GM19238 (cell line): ENCODE results near the gene BAHCC1.
"Not testable (repeated sequence)": the region's sequence is repeated elsewhere in the genome, so short reads cannot be mapped to it uniquely, and the experiment has no call there.

ENCODE experiments used
- DNase-seq: peaks from one replicate; pipeline ENCODE4 v3.0.0; 2011; ENCODE audit warnings: low spot score; ENCODE audit not compliant: insufficient read length

The BAHCC1 gene

DNA sequence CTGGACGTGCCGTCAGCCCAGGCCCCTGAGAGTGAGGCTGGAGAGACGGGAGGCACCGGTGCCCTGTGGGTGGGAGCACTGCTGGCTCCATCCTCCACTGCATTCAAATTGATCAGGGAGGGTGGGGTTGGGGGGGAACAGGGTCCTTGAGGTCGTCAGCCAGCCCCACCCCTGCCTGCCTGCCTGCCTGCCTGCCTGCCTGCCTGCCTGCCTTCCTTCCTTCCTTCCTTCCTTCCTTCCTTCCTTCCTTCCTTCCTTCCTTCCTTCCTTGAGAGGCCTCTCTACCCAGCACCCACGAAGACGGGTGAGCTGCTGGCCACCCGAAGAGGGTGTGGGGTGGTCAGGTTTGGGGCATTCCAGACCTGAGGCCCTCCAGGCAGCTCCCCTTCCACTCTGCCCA lies 16.0 kb downstream of the BAHCC1 start:
- DNase-seq = no peak

DNA sequence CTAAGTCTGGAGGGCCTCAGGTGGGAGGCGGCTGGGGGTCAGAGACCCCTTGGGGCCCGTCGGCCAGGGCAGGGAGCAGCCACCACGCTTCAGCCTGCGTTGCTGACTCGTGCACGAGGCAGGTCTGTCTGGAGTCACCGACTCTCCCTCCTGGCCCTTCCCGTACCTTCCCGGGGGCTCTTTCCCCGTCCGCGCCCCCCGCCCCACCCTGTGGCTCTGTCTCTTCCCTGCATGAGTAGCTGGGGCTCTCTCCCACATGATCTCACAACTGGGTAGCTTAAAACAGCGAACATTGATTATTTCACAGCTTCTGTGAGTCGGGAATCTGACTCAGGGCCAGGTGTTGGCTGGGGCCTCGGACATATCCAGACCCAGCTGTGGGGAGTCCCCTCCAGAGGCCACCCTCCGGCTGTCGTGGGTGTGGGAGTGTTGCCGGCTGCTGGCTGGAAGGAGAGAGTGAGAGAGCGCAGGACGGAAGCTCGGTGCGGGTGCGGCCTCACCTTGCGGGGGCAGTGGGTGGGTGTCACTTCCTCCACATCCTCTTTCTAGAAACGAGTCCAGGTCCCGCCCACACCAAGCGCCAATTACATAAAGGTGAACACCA lies 17.3 kb downstream of the BAHCC1 start:
- DNase-seq = peak; percentile 46

DNA sequence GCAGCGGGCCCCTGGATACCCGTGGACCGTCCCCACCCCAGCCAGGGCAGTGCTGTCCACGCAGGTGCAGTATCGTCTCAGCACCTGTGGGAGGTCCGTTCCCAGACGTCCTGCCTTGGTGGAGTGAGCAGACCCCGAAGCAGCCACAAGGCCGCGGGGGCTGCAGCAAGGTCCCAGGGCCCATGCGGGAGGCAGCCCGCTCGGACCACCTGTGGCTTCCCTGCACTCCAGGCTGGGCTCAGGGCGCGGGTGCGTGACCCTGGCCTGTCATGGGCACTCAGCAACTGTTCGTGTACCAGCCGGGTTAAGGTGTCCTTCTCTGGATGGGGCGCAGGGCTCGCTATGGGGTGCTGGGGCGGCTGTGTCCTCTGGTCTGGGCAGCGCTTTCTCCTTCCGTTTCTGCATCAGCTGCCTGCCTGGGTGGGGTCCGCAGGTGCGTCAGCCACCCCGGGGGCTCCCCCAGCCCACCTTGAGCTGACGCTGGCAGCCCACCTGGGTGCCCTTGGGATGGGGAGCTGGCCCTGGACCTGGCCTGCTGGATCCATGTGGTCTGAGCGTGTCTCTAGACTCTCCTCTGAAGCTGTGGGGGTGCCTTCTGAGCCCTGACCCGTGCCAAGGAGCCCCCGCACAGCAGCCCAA lies 18.4 kb downstream of the BAHCC1 start:
- no peak for DNase-seq

DNA sequence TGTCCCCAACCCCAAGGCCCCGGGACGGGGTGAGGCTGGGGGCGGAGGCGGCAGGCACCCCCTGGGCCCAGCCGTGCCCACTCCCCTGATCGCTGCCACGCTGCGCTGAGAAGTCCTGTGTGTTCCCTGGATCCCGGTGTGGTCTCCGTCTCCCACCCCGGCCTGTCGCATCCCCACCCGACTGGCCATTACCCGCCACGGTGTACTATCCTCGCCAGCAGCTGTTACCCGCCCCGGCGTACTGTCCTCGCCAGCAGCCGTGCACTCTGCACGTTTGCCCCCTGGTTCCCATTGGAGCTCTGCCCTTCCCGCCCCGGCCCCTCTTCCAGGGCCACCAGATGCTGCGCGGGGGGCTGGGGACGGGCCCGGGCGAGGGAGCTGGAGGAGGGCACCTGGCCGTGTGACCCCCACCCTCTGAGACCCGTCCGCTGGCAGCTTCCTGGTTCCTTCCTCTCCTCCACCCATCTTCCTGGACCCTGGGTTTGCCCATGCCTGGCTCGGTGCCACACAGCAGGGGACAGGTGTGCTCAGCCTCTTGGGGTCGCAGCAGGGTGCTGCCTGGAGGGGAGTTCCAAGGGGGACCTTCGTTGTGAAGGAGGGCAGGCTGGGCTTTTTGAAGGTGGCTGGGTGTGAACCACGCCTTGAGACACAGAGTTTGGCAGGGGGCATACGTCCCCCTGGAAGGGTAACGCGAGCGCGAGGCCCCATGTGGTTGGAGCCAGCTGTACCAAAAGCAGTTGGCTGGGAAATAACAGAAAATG lies 19.7 kb downstream of the BAHCC1 start:
- no peak for DNase-seq

DNA sequence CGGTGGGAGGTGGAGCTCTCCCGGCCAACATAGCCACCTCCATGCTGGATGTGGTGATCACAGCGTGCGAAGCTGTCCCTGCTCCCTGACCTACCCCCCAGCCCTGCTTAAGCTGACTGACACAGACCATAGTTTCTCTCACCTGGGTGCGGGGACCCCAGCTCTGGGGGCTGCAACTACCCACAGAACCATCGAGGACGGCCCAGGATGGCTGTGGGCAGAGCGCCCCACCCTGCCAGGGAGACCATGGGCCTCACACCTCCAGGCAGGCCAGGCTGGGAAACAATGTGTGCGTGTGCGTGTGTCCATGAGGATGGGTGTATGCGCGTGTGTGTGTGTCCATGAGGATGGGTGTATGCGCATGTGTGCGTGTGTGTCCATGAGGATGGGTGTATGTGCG lies 20.4 kb downstream of the BAHCC1 start:
- no peak for DNase-seq

DNA sequence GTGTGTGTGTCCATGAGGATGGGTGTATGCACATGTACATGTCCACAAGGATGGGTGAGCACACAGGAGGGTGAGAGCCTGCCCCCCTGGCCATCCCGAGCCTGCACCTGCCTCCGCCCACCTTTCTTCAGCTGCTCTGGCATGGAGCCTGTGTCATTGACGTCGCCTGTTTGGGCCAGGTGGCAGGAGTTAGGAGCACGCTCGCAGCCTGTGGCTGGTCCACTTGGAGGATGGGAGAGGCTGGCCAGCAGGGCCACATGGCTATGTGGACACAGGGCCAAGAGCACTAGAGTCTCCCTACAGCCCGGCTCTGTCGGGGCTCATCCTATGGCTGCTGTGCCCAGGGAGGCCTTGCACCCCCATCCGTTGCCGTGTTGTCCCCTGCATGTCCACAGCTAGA lies 21.4 kb downstream of the BAHCC1 start:
- DNase-seq = no peak

DNA sequence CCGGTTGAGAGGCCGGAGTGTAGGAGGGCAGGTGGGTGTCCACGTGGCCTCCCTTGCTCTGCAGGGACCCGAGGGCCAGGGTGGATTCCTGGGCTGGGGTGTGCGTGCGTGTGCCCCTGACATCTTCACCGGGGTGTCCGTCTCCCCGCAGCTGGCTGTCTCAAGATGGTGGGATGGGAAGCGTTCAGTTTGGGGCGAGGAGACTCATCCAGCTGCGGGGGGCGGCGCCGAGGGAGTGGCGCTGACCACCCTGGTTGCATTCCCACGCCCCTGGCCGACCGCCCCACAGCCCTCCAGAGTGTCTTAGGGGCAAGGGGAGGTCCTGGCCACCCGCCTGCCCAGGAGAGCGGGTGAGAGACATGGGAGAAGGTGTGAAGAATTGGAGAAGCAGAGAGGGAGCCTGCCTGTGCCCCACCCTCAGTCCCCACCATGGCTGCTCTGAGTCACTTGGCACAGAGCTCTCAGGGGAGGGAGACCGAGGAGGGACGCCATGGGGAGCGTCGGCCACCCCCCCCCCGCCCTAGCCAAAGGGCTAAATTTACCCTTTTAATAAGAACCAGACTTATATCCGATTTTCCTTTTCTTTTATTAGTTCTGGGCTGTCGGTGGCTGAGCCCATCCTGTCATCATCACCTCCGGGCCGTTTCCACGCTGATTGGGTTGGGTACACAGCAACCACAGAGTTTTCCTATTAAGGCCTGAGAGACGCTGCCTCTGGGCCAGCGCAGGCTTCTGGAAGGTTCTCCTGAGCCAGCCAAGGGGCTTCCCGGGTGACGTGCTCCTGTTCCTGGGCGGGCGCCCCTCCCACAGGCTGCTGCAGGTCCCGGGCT lies 22.0 kb downstream of the BAHCC1 start:
- DNase-seq = no peak

DNA sequence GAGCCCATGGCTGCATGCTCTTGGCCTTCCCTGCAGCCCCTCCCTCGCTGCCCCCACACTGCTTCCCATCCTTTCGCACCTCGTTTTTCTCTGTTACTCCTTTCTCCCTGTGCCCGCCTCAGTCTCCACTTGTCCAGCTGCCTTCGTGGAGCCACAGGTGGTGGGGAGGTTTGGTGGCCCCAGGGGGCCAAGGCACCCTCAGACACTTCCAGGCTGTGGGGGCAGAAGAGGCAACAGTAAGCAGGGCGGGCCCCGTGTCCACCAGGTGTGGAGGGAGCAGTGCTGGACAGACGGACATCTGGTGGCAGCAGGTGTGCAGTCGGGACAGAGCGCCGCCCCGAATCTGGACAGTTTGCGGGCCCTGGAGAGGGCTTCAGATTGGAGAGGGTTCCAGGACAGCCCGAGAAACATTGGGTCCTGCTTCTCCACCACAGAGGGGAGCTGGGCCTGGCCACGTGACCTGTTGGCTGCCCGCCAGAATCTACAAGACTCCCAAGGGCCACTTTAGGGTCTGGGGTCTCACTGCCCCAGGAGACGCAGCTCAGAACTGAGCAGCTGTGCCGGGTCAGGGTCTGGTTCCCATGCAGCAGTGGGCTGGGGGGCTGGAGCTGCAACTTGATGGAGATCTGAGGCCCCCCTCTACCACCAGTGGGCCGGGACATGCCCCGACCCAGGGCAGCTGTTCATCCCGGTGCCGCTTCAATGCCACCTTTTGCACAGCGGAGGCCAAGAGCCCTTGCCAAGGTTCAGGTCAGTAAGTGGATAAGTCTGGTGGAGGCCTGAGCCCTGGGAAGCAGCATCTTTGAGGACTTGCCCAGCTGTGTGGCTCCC lies 22.8 kb downstream of the BAHCC1 start:
- DNase-seq = no peak

DNA sequence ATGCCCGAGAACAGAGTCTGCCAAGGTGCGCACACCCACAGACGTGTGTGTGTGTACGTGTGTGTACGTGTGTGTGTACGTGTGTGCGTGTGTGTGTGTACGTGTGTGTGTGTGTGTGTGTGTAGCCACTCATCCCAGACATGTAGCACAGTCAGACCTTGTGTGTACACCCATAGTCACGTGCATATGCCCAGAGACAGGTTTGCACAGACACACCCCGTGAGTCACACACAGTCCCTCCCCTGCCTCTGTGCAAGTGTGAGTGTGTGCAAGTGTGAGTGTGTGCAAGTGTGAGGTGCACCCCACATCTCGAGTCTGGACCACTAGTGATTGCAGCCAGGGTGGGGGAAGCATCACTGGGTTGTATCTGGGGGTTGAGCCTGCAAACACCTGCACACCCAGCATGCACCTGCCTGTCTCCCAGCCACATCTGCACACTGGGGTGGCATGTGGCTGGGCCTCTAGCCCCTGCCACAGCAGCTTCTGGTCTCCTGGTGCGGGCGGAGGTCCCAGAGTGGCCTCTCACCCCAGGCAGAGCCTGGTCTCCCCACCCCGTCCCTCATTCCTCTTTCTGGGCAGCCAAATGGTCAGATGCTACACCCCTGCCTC lies 23.6 kb downstream of the BAHCC1 start:
- no peak for DNase-seq

DNA sequence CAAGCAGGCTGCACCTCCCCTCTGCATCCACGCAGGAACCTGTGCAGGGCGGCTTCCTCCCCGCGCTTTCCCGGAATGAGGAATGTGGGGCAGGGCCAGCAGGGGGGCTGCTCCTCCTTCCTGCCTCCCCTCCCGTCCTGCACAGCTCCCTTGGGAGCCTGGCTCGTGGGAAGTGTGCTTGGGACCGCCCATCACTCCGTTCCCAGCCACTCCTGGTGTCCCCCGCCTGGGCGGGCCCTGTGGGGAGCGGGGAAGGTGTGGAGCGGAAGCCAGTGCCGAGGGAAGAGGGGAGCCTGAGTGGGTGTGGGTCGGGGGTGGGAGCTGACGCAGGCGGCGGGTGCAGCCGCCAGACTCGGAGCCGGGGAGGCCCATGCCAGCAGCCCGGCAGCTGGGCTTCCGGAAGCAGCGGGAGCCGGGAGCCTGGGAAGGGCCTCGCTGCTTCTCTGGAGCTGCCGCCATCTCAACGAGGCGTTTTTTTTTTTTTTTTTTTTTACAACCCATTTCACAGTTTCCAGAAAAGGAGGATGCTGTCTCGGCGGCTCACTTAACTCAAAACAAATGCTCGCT lies 24.1 kb downstream of the BAHCC1 start:
- no peak for DNase-seq

DNA sequence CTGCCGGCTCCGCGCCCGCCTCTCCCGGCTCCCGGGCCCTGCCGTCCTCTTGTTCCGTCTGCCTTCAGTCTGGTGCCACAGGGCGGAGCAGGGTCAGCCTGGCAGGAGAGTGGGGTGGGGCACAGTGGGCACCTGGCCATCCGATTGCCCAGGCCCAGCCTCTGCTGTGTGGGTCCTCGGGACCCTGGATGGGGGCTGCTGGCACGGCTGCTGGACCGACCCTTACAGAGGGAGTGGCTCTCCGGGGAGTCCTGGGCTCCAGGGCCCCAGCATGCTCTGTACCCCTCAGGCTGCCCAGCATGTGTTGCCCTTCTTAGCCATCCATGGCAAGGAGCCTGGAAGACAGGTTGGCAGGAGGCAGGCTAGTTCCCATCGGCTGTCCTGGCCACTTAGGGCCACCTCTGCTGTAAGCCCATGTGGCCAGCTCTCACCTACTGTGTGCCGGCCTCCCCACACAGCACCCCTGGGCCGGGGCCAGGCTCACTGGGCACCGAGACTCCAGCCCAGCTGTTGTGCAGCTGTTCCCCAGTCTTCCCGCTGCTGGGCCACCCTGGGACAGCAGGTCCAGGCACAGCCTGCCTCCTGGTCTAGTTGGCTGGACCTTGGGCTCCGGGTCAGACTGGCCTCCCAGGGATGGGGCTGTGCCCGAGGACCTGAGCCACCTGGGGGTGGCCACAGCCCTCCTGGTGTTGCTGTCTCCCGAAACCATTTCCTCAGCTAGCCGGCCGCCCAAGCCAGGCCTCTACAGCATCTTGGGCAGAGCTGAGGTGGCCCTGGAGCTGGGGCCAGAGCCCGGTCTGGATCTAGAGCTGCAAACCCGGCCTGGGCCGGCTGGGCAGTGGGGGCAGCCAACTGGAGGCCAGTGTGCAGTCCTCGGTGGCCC lies 24.9 kb downstream of the BAHCC1 start:
- DNase-seq = no peak

DNA sequence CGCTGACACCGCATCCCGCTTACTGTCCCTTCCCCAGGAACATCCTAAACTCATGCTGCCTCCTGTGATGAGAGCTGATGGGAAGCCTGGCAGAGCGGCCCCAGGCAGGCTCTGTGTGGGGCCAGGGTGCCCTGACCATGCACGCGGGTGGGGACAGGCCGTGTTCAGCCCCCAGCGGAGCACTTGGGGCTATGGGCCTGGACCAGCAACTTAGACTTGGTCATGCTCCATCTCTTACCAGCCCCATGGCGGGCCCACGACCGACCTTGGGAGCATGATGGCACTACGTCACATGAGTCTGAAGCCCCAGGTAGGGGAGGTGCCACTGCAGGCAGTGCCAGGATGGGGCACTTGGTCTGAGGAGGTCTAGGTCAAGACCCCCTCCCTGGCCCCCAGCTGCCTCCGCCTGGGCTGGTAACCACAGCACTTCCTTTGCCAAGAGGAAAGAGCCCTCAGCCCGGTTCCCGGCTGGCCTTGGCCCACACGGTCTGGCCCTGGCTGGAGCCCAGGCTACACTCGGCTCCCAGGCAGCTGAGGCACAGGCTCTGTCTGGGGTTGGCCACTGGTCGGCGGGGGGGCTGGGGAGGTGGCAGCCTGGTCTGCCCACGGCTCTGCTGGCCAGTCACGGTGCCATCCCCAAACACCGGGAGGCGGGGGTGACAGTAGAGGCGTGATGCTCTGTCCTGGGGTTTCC lies 25.7 kb downstream of the BAHCC1 start:
- no peak for DNase-seq

DNA sequence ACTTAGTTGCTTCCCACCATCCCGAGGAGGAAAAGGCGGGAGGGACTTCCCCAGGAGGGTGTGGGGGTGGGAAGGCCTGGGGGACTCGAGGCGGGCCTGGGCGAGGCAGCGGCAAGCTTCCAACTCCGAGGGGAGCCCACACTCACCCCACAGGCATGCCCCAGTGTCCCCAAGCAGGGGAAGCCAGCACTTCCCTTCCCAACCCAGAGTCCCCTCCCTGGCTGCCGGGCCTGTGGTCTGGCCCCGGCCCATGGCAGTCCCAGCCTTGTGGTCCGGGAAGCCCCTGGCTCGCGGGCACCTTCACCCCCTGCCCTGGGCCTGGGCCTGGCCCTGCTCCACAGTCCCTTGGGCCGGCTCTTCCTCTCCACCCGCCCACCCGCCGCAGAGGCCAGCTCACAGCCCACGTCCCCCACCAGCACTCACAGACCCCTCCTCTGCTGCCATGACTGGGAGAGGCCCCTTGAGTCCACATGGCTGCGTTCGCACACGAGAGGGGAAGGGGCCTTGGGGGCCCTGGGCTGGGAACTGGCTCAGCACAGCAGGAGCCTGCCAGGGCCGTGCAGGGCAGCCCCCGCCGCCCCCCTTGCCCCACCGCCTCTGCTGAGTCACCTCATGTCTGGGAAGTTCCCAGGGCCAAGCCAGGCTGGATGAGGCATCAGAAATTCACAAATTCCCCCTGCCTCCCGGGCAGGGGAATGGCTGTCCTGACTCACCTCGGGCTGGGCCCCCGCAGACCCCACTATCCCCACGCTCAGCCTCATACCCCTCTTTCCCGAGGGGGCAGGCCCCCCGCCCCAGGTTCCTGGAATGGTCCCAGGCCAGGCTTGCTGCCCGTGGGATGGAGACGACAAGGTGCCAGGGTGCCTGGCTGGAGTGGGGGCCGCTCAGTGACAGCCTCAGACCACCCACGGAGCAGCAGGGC lies 27.8 kb downstream of the BAHCC1 start:
- no peak for DNase-seq

DNA sequence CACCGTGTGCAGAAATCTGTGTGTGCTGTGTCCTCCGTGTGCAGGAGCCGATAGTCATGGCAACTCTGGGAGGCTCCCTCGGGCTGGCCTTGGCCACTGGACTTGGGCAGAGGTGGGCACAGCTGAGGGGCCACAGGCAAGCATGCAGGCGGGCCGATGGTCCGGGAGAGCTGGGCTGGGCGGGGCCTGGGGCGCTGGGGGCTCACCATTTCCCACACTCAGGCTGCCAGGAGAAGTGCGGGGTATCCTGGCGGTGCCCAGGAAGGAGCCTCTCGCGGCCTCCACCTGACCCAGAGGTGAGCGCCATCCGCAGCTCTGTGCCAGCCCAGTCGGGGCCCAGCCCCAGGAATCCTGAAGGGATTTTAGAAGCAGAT lies 28.4 kb downstream of the BAHCC1 start:
- no peak for DNase-seq

DNA sequence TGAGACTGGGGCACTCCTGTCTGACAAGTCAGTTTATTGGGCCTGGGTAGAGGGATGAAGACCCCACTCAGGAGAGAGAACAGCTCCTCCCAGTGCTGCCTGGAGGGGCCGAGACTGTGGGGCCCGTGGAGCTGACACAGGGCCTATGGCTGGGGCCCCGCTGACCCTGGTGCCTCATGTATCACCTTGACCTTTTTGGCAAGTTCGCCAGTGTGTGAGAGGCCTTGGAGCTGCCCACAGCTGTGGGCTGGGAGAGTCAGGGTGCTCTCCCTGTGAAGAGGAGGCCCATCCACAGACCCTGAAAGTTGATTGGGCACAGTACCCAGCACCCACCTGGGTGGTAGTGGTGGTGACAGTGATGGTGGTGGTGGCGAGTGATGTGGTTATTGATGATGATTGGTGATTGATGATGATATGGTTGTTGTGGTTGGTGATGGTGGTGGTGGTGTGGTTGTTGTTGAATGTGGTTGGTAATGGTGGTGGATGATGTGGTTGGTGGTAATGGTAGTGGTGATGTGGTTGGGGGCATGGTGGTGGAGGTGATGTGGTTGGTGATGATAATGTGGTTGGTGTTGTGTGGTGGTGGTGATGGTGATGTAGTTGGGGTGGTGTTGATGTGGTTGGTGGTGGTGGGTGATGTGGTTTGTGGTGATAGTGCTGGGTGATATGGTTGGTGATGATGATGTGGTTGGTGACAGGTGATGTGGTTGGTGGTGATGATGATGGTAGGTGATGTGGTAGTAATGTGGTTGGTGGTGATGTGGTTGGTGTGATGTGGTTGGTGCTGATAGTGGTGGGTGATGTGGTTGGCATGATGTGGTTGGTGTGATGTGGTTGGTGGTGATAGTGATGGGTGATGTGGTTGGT lies 29.1 kb downstream of the BAHCC1 start:
- DNase-seq = no peak

DNA sequence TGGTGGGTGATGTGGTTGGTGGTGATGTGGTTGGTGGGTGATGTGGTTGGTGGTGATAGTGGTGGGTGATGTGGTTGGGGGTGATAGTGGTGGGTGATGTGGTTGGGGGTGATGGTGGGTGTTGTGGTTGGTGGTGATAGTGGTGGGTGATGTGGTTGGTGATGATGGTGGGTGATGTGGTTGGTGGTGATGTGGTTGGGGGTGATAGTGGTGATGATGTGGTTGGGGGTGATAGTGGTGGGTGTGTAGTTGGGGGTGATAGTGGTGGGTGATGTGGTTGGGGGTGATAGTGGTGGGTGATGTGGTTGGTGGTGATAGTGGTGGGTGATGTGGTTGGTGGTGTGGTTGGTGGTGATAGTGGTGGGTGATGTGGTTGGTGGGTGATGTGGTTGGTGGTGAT lies 29.8 kb downstream of the BAHCC1 start:
- DNase-seq = not testable (repeated sequence)
